Measurements from ENCODE around the gene ALDH1A1.
A peak's percentile ranks its signal among the peaks of the same experiment; 100 is the strongest.
"Not testable (repeated sequence)": the region's sequence is repeated elsewhere in the genome, so short reads cannot be mapped to it uniquely, and the experiment has no call there.

The ALDH1A1 gene

GRCh38 chr9:72895122-72895521 is 57.7 kb downstream of the ALDH1A1 start:
- DNase-seq (ENCODE audit: low spot score) = no peak

GRCh38 chr9:72894342-72894741 is 58.5 kb downstream of the ALDH1A1 start:
- no peak for DNase-seq (ENCODE audit: low spot score)

GRCh38 chr9:72893437-72893836 is 59.4 kb downstream of the ALDH1A1 start:
- DNase-seq (ENCODE audit: low spot score) = no peak

- DNase-seq (ENCODE audit: low spot score) = no peak
These were observed 61.8 kb downstream of the ALDH1A1 start for GRCh38 chr9:72891043-72891442.

- DNase-seq (ENCODE audit: low spot score) = no peak
These were observed 63.9 kb downstream of the ALDH1A1 start for GRCh38 chr9:72888943-72889342.

GRCh38 chr9:72888067-72888466 is 64.8 kb downstream of the ALDH1A1 start:
- no peak for DNase-seq (ENCODE audit: low spot score)

- no peak for DNase-seq (ENCODE audit: low spot score)
These were observed 66.5 kb downstream of the ALDH1A1 start for GRCh38 chr9:72886386-72886785.

GRCh38 chr9:72884508-72884907 is 68.3 kb downstream of the ALDH1A1 start:
- DNase-seq (ENCODE audit: low spot score) = no peak

- DNase-seq (ENCODE audit: low spot score) = no peak
These were observed 69.0 kb downstream of the ALDH1A1 start for GRCh38 chr9:72883875-72884274.

GRCh38 chr9:72882117-72882775 is 70.6 kb downstream of the ALDH1A1 start:
- no peak for DNase-seq (ENCODE audit: low spot score)

- no peak for DNase-seq (ENCODE audit: low spot score)
These were observed 72.0 kb downstream of the ALDH1A1 start for GRCh38 chr9:72880821-72881220.

- DNase-seq (ENCODE audit: low spot score) = no peak
These were observed 77.6 kb downstream of the ALDH1A1 start for GRCh38 chr9:72875221-72875620.

- DNase-seq (ENCODE audit: low spot score) = no peak
These were observed 78.5 kb downstream of the ALDH1A1 start for GRCh38 chr9:72874344-72874743.

GRCh38 chr9:72873456-72873855 is 79.4 kb downstream of the ALDH1A1 start:
- DNase-seq (ENCODE audit: low spot score) = no peak

- no peak for DNase-seq (ENCODE audit: low spot score)
These were observed 80.1 kb downstream of the ALDH1A1 start for GRCh38 chr9:72872718-72873117.

- DNase-seq (ENCODE audit: low spot score) = peak; percentile 54
These were observed 81.2 kb downstream of the ALDH1A1 start for GRCh38 chr9:72871685-72872084.

GRCh38 chr9:72864327-72864726 is 88.5 kb downstream of the ALDH1A1 start:
- DNase-seq (ENCODE audit: low spot score) = no peak

GRCh38 chr9:72863456-72864094 is 89.3 kb downstream of the ALDH1A1 start:
- no peak for DNase-seq (ENCODE audit: low spot score)

- not testable (repeated sequence) for DNase-seq (ENCODE audit: low spot score)
These were observed 90.1 kb downstream of the ALDH1A1 start for GRCh38 chr9:72862788-72863187.

GRCh38 chr9:72858089-72858912 is 94.6 kb downstream of the ALDH1A1 start:
- DNase-seq (ENCODE audit: low spot score) = no peak

GRCh38 chr9:72857624-72857996 is 95.2 kb downstream of the ALDH1A1 start:
- no peak for DNase-seq (ENCODE audit: low spot score)

GRCh38 chr9:72856972-72857623 is 95.8 kb downstream of the ALDH1A1 start:
- DNase-seq (ENCODE audit: low spot score) = peak; percentile 52
